Endothelial cell of umbilical vein (primary cell): ENCODE data around the gene VTI1A. TPM values are rescaled to one million over a fixed set of nuclear protein-coding genes. Genes with fewer than 3 reads are reported as not detected.

Source experiments
- BruUV-seq: library from RNA; stranded (reverse); fragments of 400-500 nt; replicated peaks from 2 replicates; lab custom pipeline; 2021; lab: Mats Ljungman, UMichigan
- CTCF ChIA-PET: fragments of 300-600, 350-600 bp; sonication (Branson Sonifier 250); formaldehyde crosslinking; loops from one replicate; lab custom pipeline; 2021; ENCODE audit warnings: antibody characterized with exemption, inconsistent platforms; lab: Charles Lee
- POLR2A ChIA-PET: fragments of 300-600, 350-600 bp; sonication (Branson Sonifier 250); formaldehyde crosslinking; loops from one replicate; lab custom pipeline; 2021; ENCODE audit warnings: antibody characterized with exemption, inconsistent platforms; lab: Charles Lee
- DNase-seq: peaks from one replicate; pipeline ENCODE4 v3.0.0-alpha.2; 2011; ENCODE audit warnings: low read depth, low spot score
- FAIRE-seq: peaks from 2 replicates; lab custom pipeline; 2011; peaks lifted over from hg19 to GRCh38; lab: Jason Lieb, UNC
- H2AFZ ChIP-seq: 2 replicates; pipeline ENCODE4 v1.6.0; 2012; ENCODE audit warnings: low read depth, low read length, control low read depth, inconsistent platforms
- H3K27ac ChIP-seq: 2 replicates; pipeline ENCODE4 v1.5.1; 2011; ENCODE audit warnings: low read depth, mild to moderate bottlenecking, control low read depth, low read length, moderate library complexity; ENCODE audit not compliant: insufficient read depth
- H3K27me3 ChIP-seq, 2 experiments: 2 replicates each; pipeline versions ENCODE4 v1.6.0 to v1.6.1; 2011; ENCODE audit warnings: low read length in 2 of 2, mixed read lengths in 1 of 2; ENCODE audit not compliant: control insufficient read depth in 2 of 2, insufficient read depth in 2 of 2
- H3K36me3 ChIP-seq, 2 experiments: 2 replicates in 1 of 2; 3 replicates in 1 of 2; pipeline ENCODE4 v1.5.1; 2011; ENCODE audit warnings: low read length in 2 of 2, mild to moderate bottlenecking in 1 of 2, moderate library complexity in 1 of 2; ENCODE audit not compliant: control insufficient read depth in 2 of 2, insufficient read depth in 2 of 2; ENCODE audit errors: extremely low read depth in 1 of 2
- H3K4me1 ChIP-seq: 3 replicates; pipeline ENCODE4 v1.5.1; 2011; ENCODE audit warnings: mild to moderate bottlenecking, low read length; ENCODE audit not compliant: control insufficient read depth, insufficient read depth; ENCODE audit errors: extremely low read depth
- H3K4me2 ChIP-seq: 2 replicates; pipeline ENCODE4 v1.6.1; 2011; ENCODE audit warnings: low read length, control low read depth, mixed read lengths; ENCODE audit not compliant: insufficient read depth
- H3K4me3 ChIP-seq, 3 experiments: fragments of 200-600 bp in 1 of 3; sonication (generic), shearing (Covaris generic) in 1 of 3; replicated peaks in 1 of 3; 2 replicates each; pipeline ENCODE4 v1.5.1; 2011 to 2016; ENCODE audit warnings: control low read depth in 3 of 3, low read length in 3 of 3, mild to moderate bottlenecking in 2 of 3, inconsistent platforms in 1 of 3, low read depth in 1 of 3, moderate library complexity in 1 of 3; ENCODE audit not compliant: insufficient read depth in 1 of 3
- H3K79me2 ChIP-seq: 2 replicates; pipeline ENCODE4 v1.6.0; 2012; ENCODE audit warnings: low read length, inconsistent platforms; ENCODE audit not compliant: control insufficient read depth, insufficient read depth
- H3K9ac ChIP-seq: replicated peaks from 2 replicates; pipeline ENCODE3; 2011; ENCODE audit warnings: low read length, control low read depth; ENCODE audit not compliant: insufficient read depth; ENCODE audit errors: extremely low read depth
- H3K9me1 ChIP-seq: replicated peaks from 3 replicates; pipeline ENCODE4 v1.6.0; 2011; ENCODE audit warnings: mild to moderate bottlenecking, low read length; ENCODE audit not compliant: control insufficient read depth, insufficient read depth; ENCODE audit errors: extremely low read depth
- H3K9me3 ChIP-seq: replicated peaks from 2 replicates; pipeline ENCODE4 v1.5.1; 2012; ENCODE audit warnings: low read length, inconsistent platforms; ENCODE audit not compliant: control insufficient read depth, insufficient read depth
- H4K20me1 ChIP-seq: replicated peaks from 2 replicates; pipeline ENCODE3; 2011; ENCODE audit warnings: mild to moderate bottlenecking, low read length; ENCODE audit not compliant: control insufficient read depth, insufficient read depth; ENCODE audit errors: extremely low read depth
- EZH2 ChIP-seq: IDR thresholded peaks from 2 replicates; pipeline ENCODE4 v1.6.1; 2012; ENCODE audit warnings: borderline replicate concordance, low read depth, mild to moderate bottlenecking, moderate library complexity, low read length, inconsistent platforms; ENCODE audit not compliant: severe bottlenecking
- FOS ChIP-seq: IDR thresholded peaks from 2 replicates; pipeline ENCODE4 v1.6.1; 2011; ENCODE audit warnings: mild to moderate bottlenecking, low read length, moderate library complexity, borderline replicate concordance; ENCODE audit not compliant: insufficient read depth
- GATA2 ChIP-seq: IDR thresholded peaks from 2 replicates; pipeline ENCODE4 v1.7.0; 2011; ENCODE audit warnings: low read depth, mild to moderate bottlenecking, moderate library complexity, mixed read lengths, low read length; ENCODE audit not compliant: insufficient read length, insufficient read depth
- JUN ChIP-seq: IDR thresholded peaks from 2 replicates; pipeline ENCODE4 v1.6.1; 2011; ENCODE audit warnings: borderline replicate concordance, low read depth; ENCODE audit not compliant: insufficient read length, insufficient read depth
- MYC ChIP-seq: IDR thresholded peaks from one replicate; pipeline ENCODE4 v1.6.1; 2011; ENCODE audit warnings: mild to moderate bottlenecking, low read depth, low read length
- POLR2A ChIP-seq: IDR thresholded peaks from 2 replicates; pipeline ENCODE4 v1.6.1; 2012; ENCODE audit warnings: low read depth, mild to moderate bottlenecking, control low read depth, low read length
- POLR2AphosphoS5 ChIP-seq: IDR thresholded peaks from 2 replicates; pipeline ENCODE4 v1.6.1; 2012; ENCODE audit warnings: low read depth, mild to moderate bottlenecking, control low read depth, low read length, moderate library complexity; ENCODE audit not compliant: insufficient read depth
- dilution Hi-C: fragments of 300-500 bp; cut with MboI; formaldehyde crosslinking; loops from one replicate; pipeline ENCODE4 v1.15.0; 2019; ENCODE audit warnings: low sequenced_read_pairs; ENCODE audit not compliant: extremely low pct_ligation_motif_present
- intact Hi-C: fragments of 100-400 bp; cut with micrococcal nuclease; formaldehyde crosslinking; loops from one replicate; pipeline ENCODE4 v1.10.0; 2022
- polyA plus RNA-seq, 4 experiments: library from polyadenylated mRNA; depleted of rRNA in 3 of 4; stranded (reverse) in 3 of 4; unstranded in 1 of 4; fragments of >200 nt; gene quantifications; 2 replicates each; pipeline versions ENCODE4 v1.2.1 to v1.2.3, GENCODE V29; 2011 to 2012; ENCODE audit warnings: missing spikeins in 1 of 4
- total RNA-seq: library from RNA; stranded (reverse); gene quantifications from 2 replicates; pipeline ENCODE4 v1.2.3, GENCODE V29; 2021
- TF ChIP-seq, protein P1 (sequence below): IDR thresholded peaks from 2 replicates; pipeline ENCODE4 v1.6.1; 2011; ENCODE audit not compliant: insufficient read depth, insufficient read length
- TF ChIP-seq, protein P2 (sequence below), 2 donors: IDR thresholded peaks; 1 replicate in 1 of 2; 2 replicates in 1 of 2; pipeline ENCODE4 v1.5.1; 2011; ENCODE audit warnings: low read length in 2 of 2, mild to moderate bottlenecking in 2 of 2, moderate library complexity in 2 of 2, control low read depth in 1 of 2, inconsistent platforms in 1 of 2, low read depth in 1 of 2; ENCODE audit not compliant: insufficient read depth in 1 of 2; ENCODE audit errors: extremely low read depth in 1 of 2

The VTI1A gene
- total and polyA plus RNA-seq, 2 donors (not counting 3 experiments of a cell fraction or from before 2014, with no cell fraction given), result 10.8 to 35.6 TPM

DNA sequence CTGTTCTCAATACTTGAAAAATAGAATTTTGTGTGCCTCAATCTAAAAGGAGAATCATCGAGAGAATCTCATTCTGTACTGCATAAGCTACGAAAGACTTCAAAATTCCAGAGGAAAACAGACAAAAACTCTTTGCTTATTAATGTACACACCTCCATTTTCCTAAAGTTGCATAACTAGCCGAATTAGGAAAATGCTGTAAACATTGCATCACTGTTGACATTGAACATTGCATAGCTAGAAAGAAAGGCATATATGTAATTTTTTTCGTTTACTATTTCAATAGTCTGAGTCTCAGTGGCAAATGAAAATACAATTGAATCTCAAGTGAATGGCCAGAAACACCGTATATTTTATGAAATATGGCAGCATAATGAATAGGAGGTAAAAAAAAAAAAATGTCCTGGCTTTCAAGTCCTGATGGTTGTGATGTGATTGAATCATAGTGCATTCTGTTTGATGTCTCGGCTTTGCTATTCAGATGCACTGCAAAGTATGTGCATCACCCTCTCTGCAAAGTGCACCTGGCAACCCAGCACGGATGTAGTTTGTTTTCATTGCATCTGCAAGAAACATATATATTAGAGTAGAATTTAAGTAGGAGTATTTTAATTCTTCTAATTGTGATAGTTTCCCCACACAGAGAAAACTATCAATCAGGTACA, 196.7 kb downstream of the VTI1A start:
- Histone ChIP-seq H3K4me3 (no peak overlapping the region), H3K9me1 (no peaks in the 10 kb centered on the region), H2AFZ (no peak overlapping the region), H4K20me1 (no peaks in the 10 kb centered on the region), H3K79me2 (no peaks in the 10 kb centered on the region), H3K27me3 (no peaks in the 10 kb centered on the region), H3K9ac (no peak overlapping the region), H3K9me3 (no peaks in the 10 kb centered on the region), H3K36me3 (no peaks in the 10 kb centered on the region), H3K4me1 (no peaks in the 10 kb centered on the region), H3K4me2 (no peak overlapping the region), H3K27ac (no peak overlapping the region)
- dilution Hi-C loops (no loop called here), intact Hi-C loops (no loop called here)
- FAIRE-seq, result no peak
- no TSS peak for BruUV-seq
- no peak for DNase-seq
- ChIA-PET CTCF (interaction anchor here (1.6 kb wide), 1 partner anchor 10 kb away, joined by 5 read pairs; no protein-coding TSS in a partner anchor), POLR2A (no interaction called here)
- no peak for TF ChIP-seq MYC
- TF ChIP-seq, protein P1, sequence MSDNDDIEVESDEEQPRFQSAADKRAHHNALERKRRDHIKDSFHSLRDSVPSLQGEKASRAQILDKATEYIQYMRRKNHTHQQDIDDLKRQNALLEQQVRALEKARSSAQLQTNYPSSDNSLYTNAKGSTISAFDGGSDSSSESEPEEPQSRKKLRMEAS, result no peak

DNA sequence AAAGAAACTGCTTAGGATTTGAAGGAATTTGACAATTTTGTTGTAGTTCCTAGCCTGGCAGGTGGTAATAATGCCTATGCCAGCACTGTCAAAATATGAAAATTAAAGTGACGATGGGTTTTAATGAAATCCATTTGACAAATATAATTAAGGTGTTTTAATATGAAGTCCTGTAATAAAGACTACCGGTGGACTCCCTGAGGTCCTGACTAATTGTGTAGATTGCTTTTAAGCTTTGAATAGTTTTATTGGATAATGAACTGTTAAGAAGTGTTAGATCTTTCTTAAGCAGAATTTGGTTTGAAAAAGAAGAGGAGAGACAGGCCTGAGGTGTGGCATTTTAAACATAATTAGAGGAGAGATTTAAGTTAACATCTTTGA, 197.2 kb downstream of the VTI1A start:
- Histone ChIP-seq H3K36me3 (no peaks in the 10 kb centered on the region), H3K9ac (no peak overlapping the region), H3K9me3 (no peaks in the 10 kb centered on the region), H3K79me2 (no peaks in the 10 kb centered on the region), H3K4me2 (no peak overlapping the region), H4K20me1 (no peaks in the 10 kb centered on the region), H3K4me1 (no peaks in the 10 kb centered on the region), H3K4me3 (no peak overlapping the region), H3K27me3 (no peaks in the 10 kb centered on the region), H3K9me1 (no peaks in the 10 kb centered on the region), H3K27ac (no peak overlapping the region), H2AFZ (no peak overlapping the region)
- dilution Hi-C loops, result no loop called here
- TF ChIP-seq POLR2A (no peak), JUN (no peak), GATA2 (no peak), FOS (no peak), MYC (no peak), POLR2AphosphoS5 (no peak), EZH2 (no peak)
- TF ChIP-seq, protein P2, sequence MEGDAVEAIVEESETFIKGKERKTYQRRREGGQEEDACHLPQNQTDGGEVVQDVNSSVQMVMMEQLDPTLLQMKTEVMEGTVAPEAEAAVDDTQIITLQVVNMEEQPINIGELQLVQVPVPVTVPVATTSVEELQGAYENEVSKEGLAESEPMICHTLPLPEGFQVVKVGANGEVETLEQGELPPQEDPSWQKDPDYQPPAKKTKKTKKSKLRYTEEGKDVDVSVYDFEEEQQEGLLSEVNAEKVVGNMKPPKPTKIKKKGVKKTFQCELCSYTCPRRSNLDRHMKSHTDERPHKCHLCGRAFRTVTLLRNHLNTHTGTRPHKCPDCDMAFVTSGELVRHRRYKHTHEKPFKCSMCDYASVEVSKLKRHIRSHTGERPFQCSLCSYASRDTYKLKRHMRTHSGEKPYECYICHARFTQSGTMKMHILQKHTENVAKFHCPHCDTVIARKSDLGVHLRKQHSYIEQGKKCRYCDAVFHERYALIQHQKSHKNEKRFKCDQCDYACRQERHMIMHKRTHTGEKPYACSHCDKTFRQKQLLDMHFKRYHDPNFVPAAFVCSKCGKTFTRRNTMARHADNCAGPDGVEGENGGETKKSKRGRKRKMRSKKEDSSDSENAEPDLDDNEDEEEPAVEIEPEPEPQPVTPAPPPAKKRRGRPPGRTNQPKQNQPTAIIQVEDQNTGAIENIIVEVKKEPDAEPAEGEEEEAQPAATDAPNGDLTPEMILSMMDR (IDR thresholded peaks at IDR 0.05; ENCODE audit: extremely low read depth in 1 of 2, insufficient read depth in 1 of 2, low read depth in 1 of 2, low read length in 2 of 2), result no peak
- TF ChIP-seq, protein P1, result no peak
- DNase-seq (no peak), FAIRE-seq (no peak)
- intact Hi-C loops, result no loop called here
- ChIA-PET CTCF (interaction anchor here (1.6 kb wide), 1 partner anchor 9 kb away, joined by 5 read pairs; no protein-coding TSS in a partner anchor), POLR2A (no interaction called here)
- no TSS peak for BruUV-seq
